IMR-90 (cell line): ENCODE results near the gene SMC6.

ENCODE experiments used
- BHLHE40 ChIP-seq: fragments of 150-350 bp; IDR thresholded peaks from 2 replicates; pipeline ENCODE4 v1.6.1; 2016; ENCODE audit warnings: mild to moderate bottlenecking, low read depth, low read length
- ELK1 ChIP-seq: fragments of 150-350 bp; IDR thresholded peaks from 2 replicates; pipeline ENCODE4 v1.6.1; 2016; ENCODE audit warnings: low read depth, mild to moderate bottlenecking, low read length, moderate library complexity, borderline replicate concordance
- RAD21 ChIP-seq: IDR thresholded peaks from 2 replicates; pipeline ENCODE4 v1.6.1; 2012; ENCODE audit warnings: low read length, improper control_type of control experiment
- RFX5 ChIP-seq: IDR thresholded peaks from 2 replicates; pipeline ENCODE4 v1.8.0; 2012; ENCODE audit warnings: low read depth, mild to moderate bottlenecking, low read length, moderate library complexity
- TF ChIP-seq, protein P1 (sequence below): conservative IDR thresholded peaks from 2 replicates; pipeline ENCODE4 v1.5.1; 2012; ENCODE audit warnings: mild to moderate bottlenecking, low read depth, low read length, improper control_type of control experiment

DNA sequence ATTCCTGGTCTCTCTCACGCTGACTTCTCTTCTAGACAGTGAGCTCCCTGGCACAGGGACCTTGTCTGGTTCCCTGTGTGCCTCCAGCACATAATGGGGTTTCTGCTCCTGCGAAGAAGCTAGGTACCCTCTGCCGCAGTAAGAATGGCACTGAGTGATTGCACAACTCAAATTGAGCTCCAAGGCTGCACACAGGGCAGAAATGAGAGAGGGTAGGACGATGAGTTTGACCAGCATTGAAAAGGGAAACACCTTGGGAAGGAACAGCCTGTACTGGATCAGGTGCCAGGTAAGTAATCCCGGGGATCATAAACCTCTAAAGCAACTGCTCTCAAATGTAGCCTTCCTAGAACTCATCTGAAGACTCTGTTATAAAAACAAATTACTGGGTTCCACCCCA, 41.7 kb upstream of the SMC6 start:
- TF ChIP-seq, protein P1, sequence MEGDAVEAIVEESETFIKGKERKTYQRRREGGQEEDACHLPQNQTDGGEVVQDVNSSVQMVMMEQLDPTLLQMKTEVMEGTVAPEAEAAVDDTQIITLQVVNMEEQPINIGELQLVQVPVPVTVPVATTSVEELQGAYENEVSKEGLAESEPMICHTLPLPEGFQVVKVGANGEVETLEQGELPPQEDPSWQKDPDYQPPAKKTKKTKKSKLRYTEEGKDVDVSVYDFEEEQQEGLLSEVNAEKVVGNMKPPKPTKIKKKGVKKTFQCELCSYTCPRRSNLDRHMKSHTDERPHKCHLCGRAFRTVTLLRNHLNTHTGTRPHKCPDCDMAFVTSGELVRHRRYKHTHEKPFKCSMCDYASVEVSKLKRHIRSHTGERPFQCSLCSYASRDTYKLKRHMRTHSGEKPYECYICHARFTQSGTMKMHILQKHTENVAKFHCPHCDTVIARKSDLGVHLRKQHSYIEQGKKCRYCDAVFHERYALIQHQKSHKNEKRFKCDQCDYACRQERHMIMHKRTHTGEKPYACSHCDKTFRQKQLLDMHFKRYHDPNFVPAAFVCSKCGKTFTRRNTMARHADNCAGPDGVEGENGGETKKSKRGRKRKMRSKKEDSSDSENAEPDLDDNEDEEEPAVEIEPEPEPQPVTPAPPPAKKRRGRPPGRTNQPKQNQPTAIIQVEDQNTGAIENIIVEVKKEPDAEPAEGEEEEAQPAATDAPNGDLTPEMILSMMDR = no peak
- TF ChIP-seq BHLHE40 (no peak), ELK1 (no peak), RFX5 (no peak), RAD21 (no peak)
